IMR-90 (cell line): Measurements from ENCODE around the gene CABP7. TPM values are rescaled to one million over a fixed set of nuclear protein-coding genes. Genes with fewer than 3 reads are reported as not detected.

Experiments used
- ATAC-seq: fragments of 200-7000 bp; cut with Tn5 transposase; 2 replicates; pipeline ENCODE4 v1.9.1; 2020; ENCODE audit warnings: low read depth, mild to moderate bottlenecking, moderate library complexity
- BruUV-seq: library from RNA; stranded (reverse); fragments of 400-500 nt; replicated peaks from 2 replicates; lab custom pipeline; 2021; lab: Mats Ljungman, UMichigan
- CTCF ChIA-PET: fragments of 300-600 bp; formaldehyde crosslinking; extraction: SDS; loops from one replicate; lab custom pipeline; 2021; ENCODE audit warnings: antibody characterized with exemption; lab: Yijun Ruan, JAX
- POLR2A ChIA-PET: fragments of 300-600 bp; sonication (Branson Sonifier 250); formaldehyde crosslinking; loops from one replicate; lab custom pipeline; 2022; ENCODE audit warnings: antibody characterized with exemption; ENCODE audit not compliant: unreplicated experiment; lab: Charles Lee
- DNase-seq: peaks from one replicate; pipeline ENCODE4 v3.0.0; 2013
- H2AFZ ChIP-seq: replicated peaks from 2 replicates; pipeline ENCODE3; 2013; ENCODE audit warnings: low read length, mild to moderate bottlenecking; ENCODE audit not compliant: poor library complexity
- H2AK5ac ChIP-seq: 2 replicates; pipeline ENCODE4 v1.6.1; 2013; ENCODE audit warnings: low read depth, low read length, inconsistent platforms
- H2AK9ac ChIP-seq: replicated peaks from 2 replicates; pipeline ENCODE3; 2013; ENCODE audit warnings: mild to moderate bottlenecking, low read depth, low read length, moderate library complexity; ENCODE audit not compliant: poor library complexity
- H2BK120ac ChIP-seq: 2 replicates; pipeline ENCODE4 v1.6.1; 2013; ENCODE audit warnings: low read depth, low read length, inconsistent platforms
- H2BK15ac ChIP-seq: 3 replicates; pipeline ENCODE4 v1.6.1; 2013; ENCODE audit warnings: low read depth, low read length, inconsistent platforms
- H2BK20ac ChIP-seq: 2 replicates; pipeline ENCODE4 v1.6.1; 2013; ENCODE audit warnings: low read depth, mild to moderate bottlenecking, inconsistent platforms, low read length, moderate library complexity
- H2BK5ac ChIP-seq: 2 replicates; pipeline ENCODE4 v1.6.1; 2013; ENCODE audit warnings: mild to moderate bottlenecking, low read depth, low read length, inconsistent platforms; ENCODE audit not compliant: poor library complexity, severe bottlenecking
- H3K14ac ChIP-seq: replicated peaks from 2 replicates; pipeline ENCODE4 v1.6.1; 2013; ENCODE audit warnings: low read depth, low read length, inconsistent platforms
- H3K18ac ChIP-seq: 2 replicates; pipeline ENCODE4 v1.6.1; 2013; ENCODE audit warnings: low read depth, low read length, control low read depth
- H3K23ac ChIP-seq: 2 replicates; pipeline ENCODE4 v1.6.1; 2013; ENCODE audit warnings: low read depth, low read length, inconsistent platforms
- H3K27ac ChIP-seq: 2 replicates; pipeline ENCODE4 v1.5.1; 2013; ENCODE audit warnings: mild to moderate bottlenecking, control low read depth, low read length; ENCODE audit not compliant: insufficient read depth
- H3K27me3 ChIP-seq: 2 replicates; pipeline ENCODE4 v1.6.1; 2013; ENCODE audit warnings: low read length; ENCODE audit not compliant: control insufficient read depth, insufficient read depth
- H3K36me3 ChIP-seq: 2 replicates; pipeline ENCODE4 v1.6.1; 2013; ENCODE audit warnings: low read length, mixed read lengths; ENCODE audit not compliant: control insufficient read depth, insufficient read depth
- H3K4ac ChIP-seq: 2 replicates; pipeline ENCODE4 v1.6.1; 2013; ENCODE audit warnings: low read depth, low read length, inconsistent platforms
- H3K4me1 ChIP-seq: 2 replicates; pipeline ENCODE4 v1.6.1; 2013; ENCODE audit warnings: low read length, mixed read lengths; ENCODE audit not compliant: control insufficient read depth, insufficient read depth
- H3K4me2 ChIP-seq: 2 replicates; pipeline ENCODE4 v1.6.1; 2013; ENCODE audit warnings: low read depth, mild to moderate bottlenecking, control low read depth, low read length, moderate library complexity
- H3K4me3 ChIP-seq: 2 replicates; pipeline ENCODE4 v1.5.1; 2013; ENCODE audit warnings: low read depth, mild to moderate bottlenecking, control low read depth, low read length, moderate library complexity; ENCODE audit not compliant: insufficient read depth
- H3K56ac ChIP-seq: 2 replicates; pipeline ENCODE4 v1.6.1; 2013; ENCODE audit warnings: low read length, inconsistent platforms; ENCODE audit not compliant: insufficient read depth; ENCODE audit errors: extremely low read depth
- H3K79me1 ChIP-seq, 2 experiments: 2 replicates each; pipeline ENCODE4 v1.6.1; 2013; ENCODE audit warnings: low read length in 2 of 2, inconsistent platforms in 1 of 2, low read depth in 1 of 2
- H3K9ac ChIP-seq: 2 replicates; pipeline ENCODE4 v1.6.1; 2013; ENCODE audit warnings: low read depth, low read length, control low read depth
- H3K9me1 ChIP-seq: 2 replicates; pipeline ENCODE4 v1.6.1; 2013; ENCODE audit warnings: low read length, inconsistent platforms; ENCODE audit not compliant: insufficient read depth
- H3K9me3 ChIP-seq: 2 replicates; pipeline ENCODE4 v1.6.1; 2013; ENCODE audit warnings: low read length; ENCODE audit not compliant: control insufficient read depth, insufficient read depth
- H4K20me1 ChIP-seq: 2 replicates; pipeline ENCODE4 v1.6.1; 2013; ENCODE audit warnings: low read length, inconsistent platforms; ENCODE audit not compliant: insufficient read depth
- H4K5ac ChIP-seq: 2 replicates; pipeline ENCODE4 v1.6.1; 2013; ENCODE audit warnings: mild to moderate bottlenecking, low read depth, low read length, control low read depth
- H4K8ac ChIP-seq, 2 experiments: 2 replicates each; pipeline ENCODE4 v1.6.1; 2013; ENCODE audit warnings: low read depth in 2 of 2, low read length in 2 of 2, control low read depth in 1 of 2, inconsistent platforms in 1 of 2
- H4K91ac ChIP-seq: 2 replicates; pipeline ENCODE4 v1.6.1; 2013; ENCODE audit warnings: low read depth, low read length, inconsistent platforms; ENCODE audit not compliant: insufficient read depth
- BHLHE40 ChIP-seq: fragments of 150-350 bp; IDR thresholded peaks from 2 replicates; pipeline ENCODE4 v1.6.1; 2016; ENCODE audit warnings: mild to moderate bottlenecking, low read depth, low read length
- CEBPB ChIP-seq: IDR thresholded peaks from 2 replicates; pipeline ENCODE4 v1.6.1; 2012; ENCODE audit warnings: low read depth, low read length, improper control_type of control experiment
- CHD1 ChIP-seq: IDR thresholded peaks from 2 replicates; pipeline ENCODE4 v1.6.1; 2012; ENCODE audit warnings: low read depth, low read length, improper control_type of control experiment
- FOS ChIP-seq: fragments of 150-350 bp; IDR thresholded peaks from 2 replicates; pipeline ENCODE4 v1.6.1; 2016; ENCODE audit warnings: low read depth, low read length
- MAFK ChIP-seq: IDR thresholded peaks from 2 replicates; pipeline ENCODE4 v1.6.1; 2012; ENCODE audit warnings: low read depth, low read length, improper control_type of control experiment
- MAZ ChIP-seq: IDR thresholded peaks from 2 replicates; pipeline ENCODE4 v1.6.1; 2012; ENCODE audit warnings: low read depth, mild to moderate bottlenecking, low read length, improper control_type of control experiment, moderate library complexity, borderline replicate concordance
- MXI1 ChIP-seq: IDR thresholded peaks from 2 replicates; pipeline ENCODE4 v1.6.1; 2012; ENCODE audit warnings: low read depth, mild to moderate bottlenecking, low read length, moderate library complexity, borderline replicate concordance
- NFE2L2 ChIP-seq: fragments of 150-350 bp; IDR thresholded peaks from 2 replicates; pipeline ENCODE4 v1.6.1; 2016; ENCODE audit warnings: low read depth, mild to moderate bottlenecking, low read length
- POLR2A ChIP-seq: IDR thresholded peaks from 2 replicates; pipeline ENCODE4 v1.6.1; 2012; ENCODE audit warnings: mild to moderate bottlenecking, low read depth, low read length
- RAD21 ChIP-seq: IDR thresholded peaks from 2 replicates; pipeline ENCODE4 v1.6.1; 2012; ENCODE audit warnings: low read length, improper control_type of control experiment
- RCOR1 ChIP-seq: IDR thresholded peaks from 2 replicates; pipeline ENCODE4 v1.6.1; 2012; ENCODE audit warnings: mild to moderate bottlenecking, low read length, improper control_type of control experiment; ENCODE audit not compliant: insufficient replicate concordance
- RFX5 ChIP-seq: IDR thresholded peaks from 2 replicates; pipeline ENCODE4 v1.8.0; 2012; ENCODE audit warnings: low read depth, mild to moderate bottlenecking, low read length, moderate library complexity
- SMC3 ChIP-seq: fragments of 150-350 bp; IDR thresholded peaks from 2 replicates; pipeline ENCODE4 v1.6.1; 2016; ENCODE audit warnings: low read depth, mild to moderate bottlenecking, antibody characterized with exemption, low read length, moderate library complexity
- WGBS, 2 experiments: methylation state at CpG; one replicate each; pipeline versions ENCODE4 v1.1.5 to v1.1.7; 2013; ENCODE audit warnings: missing lambda C conversion rate in 2 of 2; ENCODE audit not compliant: insufficient read length in 1 of 2; ENCODE audit errors: extremely low coverage in 2 of 2; 5-methylcytosine and 5-hydroxymethylcytosine counted together
- dilution Hi-C: fragments of 300-500 bp; cut with HindIII; formaldehyde crosslinking; loops from one replicate; pipeline ENCODE4 v1.14.3; 2018; ENCODE audit warnings: low sequenced_read_pairs; ENCODE audit not compliant: unreplicated experiment
- in situ Hi-C: fragments of 300-500 bp; cut with MboI; formaldehyde crosslinking; loops from 3 replicates; pipeline ENCODE4 v1.14.3; 2019; ENCODE audit warnings: low sequenced_read_pairs, inconsistent platforms, mixed read lengths
- intact Hi-C: fragments of 100-400 bp; cut with micrococcal nuclease; formaldehyde crosslinking; loops from 2 replicates; pipeline ENCODE4 v1.10.0; 2022
- polyA plus RNA-seq, 3 experiments: library from polyadenylated mRNA; depleted of rRNA; stranded (reverse); fragments of >200 nt; gene quantifications; 2 replicates each; pipeline ENCODE4 v1.2.3, GENCODE V29; 2012; ENCODE audit warnings: low replicate concordance in 1 of 3
- total RNA-seq: library from RNA; depleted of rRNA; stranded (reverse); fragments of >200 nt; gene quantifications from 2 replicates; pipeline ENCODE4 v1.2.3, GENCODE V29; 2012
- TF ChIP-seq, protein P1 (sequence below): fragments of 150-350 bp; IDR thresholded peaks from 2 replicates; pipeline ENCODE4 v1.6.1; 2016; ENCODE audit warnings: low read depth, mild to moderate bottlenecking, low read length, moderate library complexity, borderline replicate concordance
- TF ChIP-seq, protein P2 (sequence below): fragments of 150-350 bp; IDR thresholded peaks from 2 replicates; pipeline ENCODE4 v1.6.1; 2017; ENCODE audit warnings: mild to moderate bottlenecking, antibody characterized with exemption, low read length, low read depth
- TF ChIP-seq, protein P3 (sequence below): conservative IDR thresholded peaks from 2 replicates; pipeline ENCODE4 v1.5.1; 2012; ENCODE audit warnings: mild to moderate bottlenecking, low read depth, low read length, improper control_type of control experiment

CABP7 gene
- total and polyA plus RNA-seq, 2 of the 4 experiments (the other 2 are of a cell fraction): under 0.01 to 0.03 TPM

DNA sequence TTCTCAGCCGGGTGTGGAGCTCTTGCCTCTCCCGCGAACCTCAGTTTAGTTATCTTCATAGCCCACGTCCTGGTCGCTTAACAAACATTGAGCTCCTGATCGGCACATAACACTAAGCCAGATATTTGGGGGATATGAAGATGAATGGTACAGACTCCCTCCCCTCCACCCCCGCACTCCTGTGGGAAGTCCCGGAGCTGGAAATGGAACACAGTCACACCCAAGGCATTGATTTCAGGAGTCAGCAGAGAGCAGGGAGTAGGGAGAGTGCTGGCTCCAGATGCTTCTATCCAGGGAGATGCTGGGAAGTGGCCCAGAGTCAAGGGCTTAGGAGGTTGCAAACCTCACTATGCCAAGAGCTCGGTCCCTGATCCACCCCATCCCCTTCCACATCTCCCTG, 26.1 kb upstream of the CABP7 start:
- no peak overlapping the region for H3K4ac ChIP-seq
- ChIA-PET POLR2A (interaction anchor here (0.6 kb wide), 1 partner anchor 107 kb away, joined by 3 read pairs; no protein-coding TSS in a partner anchor), CTCF (no interaction called here)
- 0 out of 2 replicates have a peak, but pooled peaks cover 2% of the 10 kb centered on the region for H3K4me1 ChIP-seq
- no peak overlapping the region for H3K23ac ChIP-seq
- no peak overlapping the region for H3K27ac ChIP-seq
- H2BK20ac ChIP-seq: no peak overlapping the region
- no peak overlapping the region for H4K8ac ChIP-seq
- H3K79me1 ChIP-seq: peaks cover 4 to 18% of the 10 kb centered on the region in 2 experiments; a peak in 3 of 4 replicates
- H3K27me3 ChIP-seq: no peaks in the 10 kb centered on the region
- in situ Hi-C loops (no loop called here), dilution Hi-C loops (loop anchor here (25.0 kb wide), 1 partner anchor 344 kb away; no protein-coding TSS in a partner anchor), intact Hi-C loops (no loop called here)
- no peak overlapping the region for H3K56ac ChIP-seq
- ATAC-seq (no peak), DNase-seq (no peak)
- WGBS, 2 experiments: no CpG with 5 or more reads among the region's 9 CpGs
- H3K4me2 ChIP-seq: no peak overlapping the region
- no peak overlapping the region for H2BK15ac ChIP-seq
- H2AFZ ChIP-seq: no peak overlapping the region
- TF ChIP-seq CEBPB (no peak), POLR2A (no peak), NFE2L2 (no peak), SMC3 (no peak), RFX5 (no peak), MAFK (no peak), RCOR1 (no peak), CHD1 (no peak), RAD21 (no peak), MAZ (no peak), BHLHE40 (no peak), MXI1 (no peak), FOS (no peak)
- TF ChIP-seq, protein P1, sequence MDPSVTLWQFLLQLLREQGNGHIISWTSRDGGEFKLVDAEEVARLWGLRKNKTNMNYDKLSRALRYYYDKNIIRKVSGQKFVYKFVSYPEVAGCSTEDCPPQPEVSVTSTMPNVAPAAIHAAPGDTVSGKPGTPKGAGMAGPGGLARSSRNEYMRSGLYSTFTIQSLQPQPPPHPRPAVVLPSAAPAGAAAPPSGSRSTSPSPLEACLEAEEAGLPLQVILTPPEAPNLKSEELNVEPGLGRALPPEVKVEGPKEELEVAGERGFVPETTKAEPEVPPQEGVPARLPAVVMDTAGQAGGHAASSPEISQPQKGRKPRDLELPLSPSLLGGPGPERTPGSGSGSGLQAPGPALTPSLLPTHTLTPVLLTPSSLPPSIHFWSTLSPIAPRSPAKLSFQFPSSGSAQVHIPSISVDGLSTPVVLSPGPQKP: no peak
- TF ChIP-seq, protein P2, sequence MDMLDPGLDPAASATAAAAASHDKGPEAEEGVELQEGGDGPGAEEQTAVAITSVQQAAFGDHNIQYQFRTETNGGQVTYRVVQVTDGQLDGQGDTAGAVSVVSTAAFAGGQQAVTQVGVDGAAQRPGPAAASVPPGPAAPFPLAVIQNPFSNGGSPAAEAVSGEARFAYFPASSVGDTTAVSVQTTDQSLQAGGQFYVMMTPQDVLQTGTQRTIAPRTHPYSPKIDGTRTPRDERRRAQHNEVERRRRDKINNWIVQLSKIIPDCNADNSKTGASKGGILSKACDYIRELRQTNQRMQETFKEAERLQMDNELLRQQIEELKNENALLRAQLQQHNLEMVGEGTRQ: no peak
- TF ChIP-seq, protein P3, sequence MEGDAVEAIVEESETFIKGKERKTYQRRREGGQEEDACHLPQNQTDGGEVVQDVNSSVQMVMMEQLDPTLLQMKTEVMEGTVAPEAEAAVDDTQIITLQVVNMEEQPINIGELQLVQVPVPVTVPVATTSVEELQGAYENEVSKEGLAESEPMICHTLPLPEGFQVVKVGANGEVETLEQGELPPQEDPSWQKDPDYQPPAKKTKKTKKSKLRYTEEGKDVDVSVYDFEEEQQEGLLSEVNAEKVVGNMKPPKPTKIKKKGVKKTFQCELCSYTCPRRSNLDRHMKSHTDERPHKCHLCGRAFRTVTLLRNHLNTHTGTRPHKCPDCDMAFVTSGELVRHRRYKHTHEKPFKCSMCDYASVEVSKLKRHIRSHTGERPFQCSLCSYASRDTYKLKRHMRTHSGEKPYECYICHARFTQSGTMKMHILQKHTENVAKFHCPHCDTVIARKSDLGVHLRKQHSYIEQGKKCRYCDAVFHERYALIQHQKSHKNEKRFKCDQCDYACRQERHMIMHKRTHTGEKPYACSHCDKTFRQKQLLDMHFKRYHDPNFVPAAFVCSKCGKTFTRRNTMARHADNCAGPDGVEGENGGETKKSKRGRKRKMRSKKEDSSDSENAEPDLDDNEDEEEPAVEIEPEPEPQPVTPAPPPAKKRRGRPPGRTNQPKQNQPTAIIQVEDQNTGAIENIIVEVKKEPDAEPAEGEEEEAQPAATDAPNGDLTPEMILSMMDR: no peak
- no peak overlapping the region for H3K9ac ChIP-seq
- no peaks in the 10 kb centered on the region for H3K9me1 ChIP-seq
- no TSS peak for BruUV-seq
- H2AK9ac ChIP-seq: no peak overlapping the region
- no peak overlapping the region for H2BK120ac ChIP-seq
- H3K9me3 ChIP-seq: no peaks in the 10 kb centered on the region
- no peak overlapping the region for H4K5ac ChIP-seq
- no peak overlapping the region for H2AK5ac ChIP-seq
- no peak overlapping the region for H3K18ac ChIP-seq
- H4K91ac ChIP-seq: no peak overlapping the region
- no peak overlapping the region for H2BK5ac ChIP-seq
- H4K20me1 ChIP-seq: peaks cover 9% of the 10 kb centered on the region
- H3K14ac ChIP-seq: no peak overlapping the region
- H3K4me3 ChIP-seq: no peak overlapping the region
- peaks cover 45% of the 10 kb centered on the region for H3K36me3 ChIP-seq
